ENCODE measurements around the gene CHCHD10.

Gene CHCHD10

DNA sequence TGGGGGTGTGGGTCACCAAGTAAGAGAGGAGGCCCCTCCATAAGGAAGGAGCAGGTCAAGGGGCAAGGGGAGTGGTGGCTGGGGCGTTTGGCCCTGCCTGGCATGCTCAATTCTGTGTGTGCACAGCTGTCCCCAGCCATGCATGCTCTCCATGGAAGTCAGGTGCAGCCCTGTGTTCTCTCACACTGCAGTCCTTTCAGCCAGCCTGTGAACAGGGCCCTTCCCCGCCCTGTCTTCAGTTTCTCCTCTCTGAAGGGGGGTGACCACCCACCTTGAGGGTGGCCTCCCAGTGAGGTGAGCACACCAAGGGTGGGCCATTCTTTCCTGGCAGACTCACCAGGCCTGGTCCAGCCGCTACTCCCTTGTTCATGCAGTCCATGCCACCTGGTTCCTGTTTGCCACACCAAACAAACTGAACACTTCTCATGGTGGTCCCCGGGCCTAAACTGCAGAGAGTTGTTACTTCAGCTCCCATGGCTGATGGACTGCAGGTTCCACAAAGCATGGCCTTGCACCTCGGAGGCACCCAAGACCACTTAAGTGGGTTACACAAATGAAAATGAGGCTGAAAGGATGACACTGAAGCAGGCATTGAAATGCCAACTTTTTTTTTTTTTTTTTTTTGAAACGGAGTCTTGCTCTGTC is 1.7 kb upstream of the CHCHD10 start:
- no peak for DNase-seq

DNA sequence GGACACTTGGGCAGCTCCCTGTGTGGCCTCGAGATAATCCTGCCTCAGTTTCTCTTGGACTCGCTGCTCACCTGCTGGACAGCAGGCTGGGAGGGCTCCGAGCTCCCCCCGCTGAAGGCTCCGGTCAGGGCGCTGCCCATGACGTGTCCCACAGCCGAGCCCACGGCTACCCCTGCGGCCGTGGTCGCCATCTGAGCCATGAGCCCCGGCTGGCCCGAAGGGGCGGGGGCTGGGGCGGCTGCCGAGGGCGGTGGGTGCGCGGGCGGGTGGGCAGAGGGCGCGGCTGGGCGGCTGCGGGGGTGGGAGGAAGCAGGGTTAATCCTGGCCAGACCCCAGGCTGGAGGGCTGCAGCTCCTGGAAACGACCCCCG is 484 bp downstream of the CHCHD10 start:
- no peak for DNase-seq

DNA sequence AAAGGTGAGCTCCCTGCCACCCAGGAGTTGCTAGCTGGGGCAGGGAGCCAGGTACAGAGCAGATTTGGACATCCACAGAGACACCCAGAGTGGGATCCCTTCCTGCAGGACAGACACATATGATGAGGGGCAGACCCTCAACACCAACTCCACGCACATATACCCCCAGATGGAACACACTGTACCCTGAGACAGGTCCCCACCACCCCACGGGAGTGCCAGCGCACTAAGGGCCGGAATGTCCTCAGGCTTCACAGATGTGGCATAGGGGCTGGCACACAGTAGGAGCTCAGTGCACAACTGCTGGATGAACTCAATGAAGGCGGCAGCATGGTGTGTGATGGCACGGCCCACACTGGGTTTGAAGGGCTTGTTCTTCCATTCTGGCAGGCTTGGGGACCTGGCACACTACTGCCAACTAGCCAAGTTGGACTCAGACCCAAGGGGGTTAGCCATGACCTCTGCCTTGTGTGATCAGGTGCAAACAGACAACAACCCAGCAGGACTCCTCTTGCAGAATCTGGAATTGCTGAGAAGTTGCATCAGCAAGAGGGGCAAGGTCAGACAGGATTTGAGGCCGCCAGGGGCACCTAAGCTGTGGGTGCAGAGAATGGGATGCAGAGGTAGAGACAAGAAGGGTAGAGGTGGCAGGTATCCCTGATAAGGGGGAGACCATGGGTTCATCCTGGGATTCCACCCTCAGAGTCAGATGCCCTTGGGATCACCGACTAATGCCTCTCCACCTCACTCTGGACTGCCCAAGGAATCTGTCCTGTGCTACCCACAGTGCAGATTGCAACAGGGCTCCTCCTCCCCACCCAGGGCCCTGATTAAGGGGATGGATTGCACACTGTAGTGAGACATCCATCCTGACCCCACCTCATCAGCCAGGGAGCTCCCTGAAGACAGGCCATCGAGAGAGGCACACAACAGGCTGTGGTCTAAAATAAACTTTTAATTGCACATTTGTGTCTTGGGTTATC is 2.6 kb downstream of the CHCHD10 start:
- DNase-seq, result no peak

DNA sequence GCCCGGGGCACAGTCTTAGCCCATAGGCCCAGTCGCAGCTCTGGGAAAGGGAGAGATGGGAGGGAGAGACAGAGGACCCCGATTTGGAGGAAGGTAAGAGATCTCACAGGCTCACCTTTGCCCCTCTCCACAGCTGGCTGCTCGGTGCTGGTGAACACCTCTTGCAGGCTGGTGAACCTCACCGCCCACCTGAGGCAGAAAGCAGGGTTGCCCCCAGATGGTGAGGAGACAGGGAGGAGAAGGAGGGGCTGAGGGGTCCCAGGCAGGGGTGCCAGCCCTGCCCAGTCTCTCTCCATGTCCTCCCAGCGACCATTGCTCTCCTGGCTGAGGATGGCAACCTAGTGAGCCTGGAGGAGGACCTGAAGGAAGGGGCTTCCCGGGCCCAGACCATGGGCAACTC is 3.8 kb downstream of the CHCHD10 start:
- DNase-seq, result no peak

DNA sequence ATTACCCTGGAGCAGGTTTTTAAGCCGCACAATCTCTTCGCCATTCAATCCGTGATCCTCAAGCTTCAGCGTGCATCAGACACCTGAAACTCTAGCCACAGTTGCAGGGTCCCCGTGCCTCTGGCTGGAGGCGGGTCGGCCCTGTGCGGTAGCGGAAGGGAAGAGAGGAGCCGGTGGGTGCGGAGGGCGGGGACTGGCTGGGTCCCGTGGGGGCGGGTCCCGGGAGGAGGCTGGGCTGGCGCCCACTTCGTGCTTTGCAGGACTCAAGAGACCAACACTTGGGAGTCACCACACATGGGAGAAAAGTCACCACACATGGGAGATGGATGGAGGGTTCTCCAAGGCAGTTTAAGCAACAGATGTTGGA is 4.2 kb downstream of the CHCHD10 start:
- no peak for DNase-seq

DNA sequence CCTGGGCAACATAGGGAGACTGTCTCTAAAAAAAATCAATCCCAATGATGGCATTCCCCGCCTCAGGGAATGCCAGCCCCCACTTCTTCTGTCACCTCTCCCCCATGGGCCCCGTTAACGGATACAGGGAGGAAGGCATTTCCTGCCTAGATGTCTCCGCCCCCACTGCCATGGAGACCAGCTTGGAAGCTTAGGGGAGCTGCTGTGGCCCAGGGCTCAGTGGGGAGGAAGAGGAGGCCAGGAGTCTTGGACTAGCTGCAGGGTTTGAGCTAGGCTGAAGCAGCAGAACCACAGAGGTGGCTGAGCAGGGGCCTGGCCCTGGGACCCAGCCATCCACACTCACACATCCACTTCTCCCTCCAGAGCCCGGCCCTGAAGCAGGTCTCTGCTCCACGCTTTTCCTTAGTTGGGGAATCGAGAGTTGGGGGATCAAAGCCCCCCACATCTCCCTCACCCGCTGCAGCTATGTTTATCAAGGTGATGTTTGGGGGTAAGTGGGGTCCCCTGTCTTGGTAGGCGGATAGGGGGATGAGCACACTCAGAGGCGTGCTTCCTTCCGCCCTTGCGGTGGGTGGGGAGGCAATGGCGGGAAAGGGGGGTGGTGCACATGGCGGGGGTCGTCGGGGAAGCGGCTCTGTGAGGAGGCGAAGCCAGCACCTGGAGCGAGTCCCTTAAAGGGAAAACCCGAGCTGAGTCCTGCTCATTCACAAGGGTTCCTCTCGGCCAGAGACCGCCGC is 4.8 kb downstream of the CHCHD10 start, which contains the start of gene C22orf15:
TSS of gene C22orf15 (plus strand) at position 149 of the 737 bp plus-strand sequence. CDS start at position 466, 317 bp downstream.
- no peak for DNase-seq

DNA sequence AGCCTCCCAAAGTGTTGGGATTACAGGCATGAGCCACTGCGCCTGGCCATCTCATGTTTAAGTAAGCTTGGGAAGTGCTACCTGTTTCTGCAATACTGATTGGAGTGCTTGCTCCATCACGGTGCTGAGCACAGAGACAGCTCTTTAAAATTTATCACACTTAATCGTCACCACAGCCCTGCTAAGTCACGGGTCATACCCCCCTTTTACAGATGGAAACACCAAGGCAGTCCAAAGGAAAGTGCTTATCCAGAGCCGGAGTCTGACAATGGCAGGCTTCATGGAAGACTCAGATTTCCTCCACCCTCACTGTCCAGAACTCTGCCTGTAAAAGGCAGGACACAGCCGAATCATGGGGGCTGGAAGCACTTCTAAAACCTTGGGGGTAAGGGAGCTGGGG is 7.7 kb downstream of the CHCHD10 start:
- DNase-seq, result no peak

DNA sequence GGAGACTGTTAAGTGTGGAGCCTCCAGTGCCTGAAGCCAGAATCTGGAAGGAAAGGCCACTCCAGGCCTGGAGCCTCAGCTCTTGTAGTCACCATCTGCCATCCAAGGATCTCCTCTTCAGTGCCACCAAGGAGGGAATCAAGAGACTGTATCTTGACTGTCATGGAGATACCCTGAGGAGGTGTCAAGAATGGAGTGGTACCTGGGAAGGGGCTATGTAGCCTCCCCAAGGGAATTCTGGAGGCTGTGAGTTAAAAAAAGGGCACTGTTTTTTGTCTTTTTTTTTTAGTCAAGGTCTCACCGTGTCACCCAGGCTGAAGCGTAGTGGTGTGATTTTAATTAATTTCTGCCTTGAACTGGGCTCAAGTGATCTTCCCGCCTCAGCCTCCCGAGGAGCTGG is 8.2 kb downstream of the CHCHD10 start:
- no peak for DNase-seq

DNA sequence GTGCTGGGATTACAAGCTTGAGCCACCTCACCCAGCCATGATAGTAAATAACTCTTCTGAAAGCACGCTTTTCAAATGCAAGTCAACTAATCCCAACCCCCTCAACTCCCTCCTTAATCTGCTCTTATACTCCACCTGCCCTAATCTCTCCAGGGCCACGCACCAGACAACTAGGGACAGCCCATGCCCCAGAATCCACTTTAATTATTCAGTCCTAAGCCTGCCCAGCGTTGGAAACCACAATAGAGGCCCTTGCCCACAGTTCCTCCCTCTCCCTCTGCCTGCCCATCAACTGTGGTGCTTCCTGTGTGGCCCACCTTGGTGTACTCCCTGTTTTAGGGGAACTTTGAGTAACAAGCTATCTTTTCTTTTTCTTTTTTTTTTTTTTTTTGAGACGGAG is 10.9 kb downstream of the CHCHD10 start:
- no peak for DNase-seq

DNA sequence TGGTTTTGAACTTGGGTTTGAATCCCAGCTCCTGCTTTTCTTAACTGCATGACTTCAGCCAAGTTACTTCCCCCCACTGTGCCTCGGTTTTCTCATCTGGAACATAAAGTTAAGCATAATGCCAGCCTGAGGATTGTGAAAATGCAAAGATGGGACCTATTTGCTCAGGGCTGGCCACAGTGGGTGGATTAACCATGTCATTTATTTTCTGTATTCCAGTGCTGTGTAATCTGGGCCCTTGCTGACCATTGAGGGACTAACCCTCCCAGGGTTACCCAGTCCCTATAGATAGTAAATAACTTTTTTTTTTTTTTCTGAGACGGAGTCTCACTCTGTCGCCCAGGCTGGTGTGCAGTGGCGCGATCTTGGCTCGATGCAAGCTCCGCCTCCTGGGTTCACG is 12.1 kb downstream of the CHCHD10 start:
- DNase-seq, result no peak

DNA sequence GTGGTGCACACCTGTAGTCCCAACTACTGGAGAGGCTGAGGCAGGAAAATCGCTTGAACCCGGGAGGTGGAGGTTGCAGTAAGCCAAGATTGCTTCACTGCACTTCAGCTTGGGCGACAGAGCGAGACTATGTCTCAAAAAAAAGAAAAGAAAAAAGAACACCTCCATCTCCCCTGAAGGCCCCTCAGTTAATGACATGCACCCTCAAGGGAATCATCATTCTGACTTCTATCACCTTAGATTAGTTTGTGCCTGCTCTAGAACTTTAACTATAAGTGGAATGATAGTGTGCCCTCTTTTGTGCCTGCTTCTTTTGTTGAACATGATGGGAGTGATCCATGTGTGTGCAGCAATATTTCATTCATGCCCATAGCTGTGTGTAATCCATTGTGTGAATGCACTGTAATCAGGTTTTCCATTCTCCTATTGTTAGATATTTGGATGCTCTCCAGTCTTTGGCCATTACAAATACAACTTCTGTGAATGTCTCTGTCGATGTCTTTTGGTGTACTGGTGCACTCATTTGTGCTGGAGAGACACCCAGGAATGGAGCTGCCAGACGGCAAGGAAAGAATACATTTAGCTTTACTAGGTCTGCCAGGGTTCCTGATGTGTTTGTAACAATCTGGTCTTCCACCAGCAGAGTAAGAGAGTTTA is 12.7 kb downstream of the CHCHD10 start:
- no peak for DNase-seq

DNA sequence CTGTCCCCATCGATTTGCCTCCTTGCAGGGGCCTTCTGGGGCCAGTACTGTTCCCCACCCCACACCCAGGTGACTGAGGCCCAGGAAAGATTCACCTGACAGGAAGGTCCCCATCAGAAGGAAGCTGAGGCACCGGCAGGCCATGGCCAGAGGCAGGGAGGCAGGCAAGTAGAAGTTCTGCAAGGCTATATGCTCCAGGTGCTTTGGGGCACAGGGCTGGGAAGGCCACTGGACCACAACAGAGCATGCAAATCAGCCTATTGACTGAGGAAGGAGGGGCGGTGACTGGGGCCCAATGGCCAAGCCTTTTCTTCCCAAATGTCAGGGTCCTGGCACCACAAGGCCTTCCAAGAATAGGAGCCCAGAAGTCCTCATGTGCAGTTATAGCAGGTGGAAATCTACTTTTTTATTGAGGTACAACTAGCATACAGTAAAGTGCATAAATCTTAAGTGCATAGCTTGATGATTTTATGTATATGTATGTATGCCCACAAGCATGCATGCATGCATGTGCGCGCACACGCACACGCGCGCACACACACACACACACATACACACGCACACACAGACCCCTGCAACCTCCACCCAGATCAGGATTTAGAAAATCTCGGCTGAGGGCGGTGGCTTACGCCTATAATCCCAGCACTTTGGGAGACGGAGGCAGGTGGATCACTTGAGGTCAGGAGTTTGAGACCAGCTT is 13.4 kb downstream of the CHCHD10 start, which contains the start of gene VPREB3:
TSS of gene VPREB3 (minus strand) at position 206 of the 700 bp plus-strand sequence. CDS start at position 144, 62 bp downstream.
- DNase-seq, result no peak

DNA sequence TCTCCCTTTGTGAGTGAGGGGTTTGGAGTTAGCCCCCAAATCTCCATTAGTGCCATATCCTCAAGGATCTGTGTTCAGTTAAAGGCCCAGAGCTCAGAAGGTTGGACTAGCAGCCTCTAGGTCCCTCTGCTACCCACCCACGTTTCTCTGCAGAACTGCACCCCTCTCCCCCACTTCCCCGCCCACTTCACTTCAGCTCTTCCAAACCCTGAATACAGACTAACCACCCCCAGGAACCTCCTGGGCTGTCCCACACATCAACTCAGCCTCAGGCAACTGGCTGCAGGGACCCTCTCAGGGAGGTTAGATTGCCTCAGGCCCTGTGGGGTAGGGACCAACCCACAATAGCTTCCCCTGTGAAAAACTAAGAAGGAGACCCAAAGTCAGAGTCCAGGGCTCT is 14.4 kb downstream of the CHCHD10 start:
- no peak for DNase-seq

DNA sequence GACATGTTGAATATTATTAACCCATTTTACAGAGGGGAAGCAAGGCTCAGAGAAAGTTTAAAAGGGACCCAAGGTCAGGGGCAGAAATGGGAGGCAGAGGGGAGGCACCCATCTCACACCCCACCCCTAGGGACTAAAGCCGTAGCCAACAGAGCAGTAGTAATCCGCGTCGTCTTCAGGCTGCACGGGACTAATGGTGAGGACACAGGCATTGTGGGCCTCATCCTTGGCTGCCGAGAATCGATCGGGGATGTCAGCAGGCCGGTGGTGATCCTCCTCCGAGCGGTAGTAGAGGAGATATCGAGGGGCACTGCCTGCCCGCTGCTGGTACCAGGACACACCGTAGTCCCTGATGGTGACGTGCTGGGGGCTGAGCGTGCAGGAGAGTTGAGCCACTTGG is 15.0 kb downstream of the CHCHD10 start:
- no peak for DNase-seq

DNA sequence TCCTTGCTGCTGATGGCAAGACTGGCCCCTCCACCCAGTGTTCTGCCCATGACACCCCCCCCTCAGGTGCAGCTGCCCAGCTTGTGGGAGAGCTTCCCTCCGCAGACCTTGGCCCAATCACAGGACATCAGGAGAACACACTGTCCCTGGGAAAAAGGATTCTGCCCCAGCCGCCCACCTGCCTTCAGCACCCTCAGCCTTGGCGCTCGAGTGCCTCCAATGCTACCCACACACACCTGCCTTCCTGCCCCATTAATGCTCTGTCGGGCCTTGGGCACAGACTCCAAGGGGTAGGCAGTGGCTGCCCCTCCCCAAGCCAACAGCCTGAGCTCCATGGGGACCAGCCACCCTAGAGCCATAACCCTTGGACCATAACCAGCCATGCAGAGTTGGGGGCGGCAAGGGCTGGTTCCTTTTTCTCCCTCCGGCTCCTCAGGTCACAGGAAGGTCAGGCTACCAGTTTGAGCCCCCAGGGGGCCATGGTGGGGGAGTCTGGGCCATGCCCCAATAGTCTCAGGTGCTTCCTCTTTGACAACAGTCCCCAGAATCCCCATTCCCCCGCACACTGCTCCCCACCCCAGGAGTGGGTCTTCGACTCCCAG is 15.6 kb downstream of the CHCHD10 start:
- DNase-seq, result no peak

DNA sequence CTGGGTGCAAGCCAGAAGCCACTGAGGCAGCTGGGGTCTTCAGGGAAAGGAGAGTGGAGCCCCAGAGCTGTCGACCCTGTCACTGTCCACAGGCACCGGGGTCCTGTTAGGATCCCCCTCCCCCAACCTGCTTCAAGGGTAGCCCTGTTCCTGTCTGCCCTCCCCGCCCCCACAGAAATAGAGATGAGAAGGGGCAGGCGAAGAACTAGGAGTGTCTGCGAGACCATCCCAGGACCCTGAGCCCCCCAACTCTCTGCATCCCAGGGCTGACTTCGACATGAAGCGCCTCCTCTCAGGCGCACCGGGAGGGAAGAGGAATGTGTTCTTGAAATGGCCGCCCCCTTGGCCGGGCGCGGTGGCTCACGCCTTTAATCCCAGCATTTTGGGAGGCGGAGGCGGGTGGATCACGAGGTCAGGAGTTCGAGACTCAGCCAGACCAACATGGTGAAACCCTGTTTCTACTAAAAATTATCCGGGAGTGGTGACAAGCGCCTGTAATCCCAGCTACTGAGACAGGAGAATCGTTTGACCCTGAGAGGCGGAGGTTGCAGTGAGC is 16.3 kb downstream of the CHCHD10 start:
- DNase-seq, result peak; percentile 57

DNA sequence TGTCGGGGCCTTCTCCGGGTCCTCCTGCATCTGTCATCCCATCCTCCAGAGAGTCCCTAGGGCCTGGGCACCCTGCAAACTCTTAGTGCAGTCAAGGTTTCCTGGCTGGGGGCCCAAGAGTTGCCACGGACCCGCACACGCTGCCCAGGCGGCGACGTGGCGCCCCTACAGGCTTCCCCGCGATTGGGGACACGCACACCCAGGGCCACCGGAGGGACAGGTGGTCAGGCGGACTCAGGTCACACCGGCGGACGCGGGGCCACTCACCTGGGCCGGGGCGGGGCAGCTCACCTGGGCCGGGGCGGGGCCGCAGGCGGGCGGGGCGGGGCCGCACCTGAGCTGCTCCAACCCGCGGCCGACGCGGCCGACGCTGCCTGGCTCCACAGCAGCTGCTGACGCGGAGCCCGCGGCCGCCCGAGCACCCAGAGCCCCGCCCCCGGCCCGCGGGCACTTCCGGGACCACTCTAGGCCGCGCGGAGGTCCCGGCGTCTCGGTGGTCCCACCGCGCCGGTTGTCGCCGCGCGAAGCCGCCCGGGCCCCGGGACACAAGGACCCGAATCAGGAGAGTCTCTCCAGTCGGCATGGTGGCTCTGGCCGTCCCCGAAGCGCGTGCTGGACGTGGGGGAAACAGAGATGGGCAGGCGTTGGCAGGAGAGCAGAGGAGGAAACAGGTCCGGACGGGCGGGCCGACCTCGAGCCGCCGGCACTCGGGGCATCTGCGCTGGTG is 16.9 kb downstream of the CHCHD10 start, which contains the start of gene ZNF70:
TSS of gene ZNF70 (minus strand) at position 399 of the 727 bp plus-strand sequence. CDS start 5,972 bp downstream, outside the sequence.
- DNase-seq, result peak; percentile 85

DNA sequence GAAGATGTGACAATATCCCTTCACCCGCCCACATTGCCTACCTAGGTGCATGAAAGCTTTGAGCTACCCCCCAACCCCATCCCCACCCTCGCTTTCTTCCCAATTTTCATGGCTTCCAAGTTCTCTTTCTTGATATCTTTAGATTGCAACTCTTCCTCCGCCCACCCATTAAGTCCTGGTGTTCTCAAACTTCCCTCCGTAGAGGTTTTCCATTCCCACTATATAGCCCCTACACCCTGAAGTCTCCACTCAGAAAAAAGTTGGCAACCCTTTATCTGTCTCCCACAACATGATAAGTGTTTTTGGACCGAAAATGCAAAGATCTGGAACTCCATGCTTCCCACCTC is 17.4 kb downstream of the CHCHD10 start:
- DNase-seq, result no peak

DNA sequence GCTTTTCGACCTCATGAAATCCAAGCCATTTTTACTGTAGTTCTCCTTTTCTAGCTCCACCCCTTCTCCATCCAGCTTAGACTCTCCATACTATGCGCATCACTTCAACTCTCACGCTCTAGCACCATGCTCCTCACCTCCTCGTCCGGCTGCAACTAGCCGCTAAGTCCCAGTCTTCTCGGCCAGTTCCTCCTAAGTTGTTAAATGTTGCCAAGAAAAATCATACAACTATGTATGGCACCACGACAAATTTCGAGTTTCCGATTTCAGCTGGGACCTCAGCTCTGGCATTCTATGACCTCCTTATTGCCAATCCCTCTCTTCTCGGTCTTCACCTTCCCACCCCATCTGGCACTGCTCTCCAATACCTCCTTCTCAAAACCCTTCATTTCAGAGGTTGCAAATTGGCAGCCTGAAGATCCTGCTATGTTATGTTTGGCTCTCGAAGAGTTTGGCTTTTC is 17.9 kb downstream of the CHCHD10 start:
- DNase-seq, result no peak

DNA sequence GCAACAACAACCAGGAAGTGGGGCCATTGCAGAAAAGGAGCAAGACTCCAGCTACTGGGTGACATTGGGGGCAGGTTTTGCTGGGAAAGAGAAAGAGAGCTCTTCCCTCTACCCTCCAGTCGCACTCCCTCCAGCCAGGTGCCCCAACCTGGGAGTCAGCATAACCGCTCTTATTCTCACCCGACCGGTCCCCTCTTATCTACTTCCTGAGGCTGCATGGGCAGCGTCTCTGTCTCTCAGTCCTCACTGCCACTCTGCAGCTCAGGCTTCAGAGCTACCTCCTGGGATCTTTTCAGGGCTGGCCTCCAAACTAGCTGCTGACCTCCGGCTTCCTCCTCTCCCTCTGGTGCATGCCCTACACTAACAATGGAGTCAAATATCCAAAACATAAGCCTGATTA is 22.0 kb downstream of the CHCHD10 start:
- DNase-seq, result no peak

DNA sequence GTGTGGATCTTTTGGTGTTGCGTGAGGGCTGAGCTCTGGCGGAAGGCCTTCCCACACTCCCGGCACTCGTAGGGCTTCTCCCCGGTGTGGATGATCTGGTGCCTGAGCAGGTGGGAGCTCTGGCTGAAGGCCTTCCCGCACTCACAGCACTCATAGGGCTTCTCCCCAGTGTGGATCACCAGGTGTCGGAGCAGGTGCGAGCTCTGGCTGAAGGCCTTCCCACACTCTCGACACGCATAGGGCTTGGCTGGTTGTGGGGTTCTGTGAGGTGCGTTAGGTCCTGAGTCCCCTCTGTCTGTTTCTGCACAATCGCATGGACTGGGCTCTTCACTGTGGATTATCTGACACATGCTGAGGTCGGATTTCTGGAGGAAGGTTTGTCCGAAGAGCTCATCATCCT is 23.3 kb downstream of the CHCHD10 start:
- DNase-seq, result no peak

Data from NCI-H1105 (cell line).